GM18519 (cell line): ENCODE data around the gene PABPC3.

Source experiments
- ATAC-seq: cut with Tn5 transposase; IDR thresholded peaks from one replicate; pipeline ENCODE4 v1.9.1; 2021; ENCODE audit warnings: mild to moderate bottlenecking, moderate library complexity; ENCODE audit not compliant: unreplicated experiment, low FRiP score

Gene PABPC3

GRCh38 chr13:25095851-25096453, at the start of gene PABPC3:
Gene PABPC3, plus strand, starts transcription at chr13:25096136. Its CDS starts 63 bp downstream, at chr13:25096199.
- no peak for ATAC-seq

- no peak for ATAC-seq
Measured at GRCh38 chr13:25046274-25046984, 49.5 kb upstream of the PABPC3 start.

- ATAC-seq: no peak
Measured at GRCh38 chr13:25046985-25047511, 48.9 kb upstream of the PABPC3 start.

- no peak for ATAC-seq
Measured at GRCh38 chr13:25051065-25051464, 44.9 kb upstream of the PABPC3 start.

- ATAC-seq: no peak
Measured at GRCh38 chr13:25059166-25059565, 36.8 kb upstream of the PABPC3 start.

GRCh38 chr13:25059958-25060357, 36.0 kb upstream of the PABPC3 start:
- no peak for ATAC-seq

- ATAC-seq: no peak
Measured at GRCh38 chr13:25062479-25062878, 33.5 kb upstream of the PABPC3 start.

- no peak for ATAC-seq
Measured at GRCh38 chr13:25064396-25064795, 31.5 kb upstream of the PABPC3 start.

GRCh38 chr13:25065974-25066770, 29.8 kb upstream of the PABPC3 start:
- ATAC-seq: no peak

- ATAC-seq: no peak
Measured at GRCh38 chr13:25067064-25067463, 28.9 kb upstream of the PABPC3 start.

- ATAC-seq: no peak
Measured at GRCh38 chr13:25068810-25069209, 27.1 kb upstream of the PABPC3 start.

- no peak for ATAC-seq
Measured at GRCh38 chr13:25069236-25069635, 26.7 kb upstream of the PABPC3 start.

- ATAC-seq: no peak
Measured at GRCh38 chr13:25069911-25070310, 26.0 kb upstream of the PABPC3 start.

GRCh38 chr13:25080773-25081172, 15.2 kb upstream of the PABPC3 start:
- ATAC-seq: no peak

GRCh38 chr13:25084096-25084495, 11.8 kb upstream of the PABPC3 start:
- ATAC-seq: no peak

GRCh38 chr13:25085125-25085742, 10.7 kb upstream of the PABPC3 start:
- no peak for ATAC-seq

- no peak for ATAC-seq
Measured at GRCh38 chr13:25088562-25089221, 7.2 kb upstream of the PABPC3 start.

- ATAC-seq: no peak
Measured at GRCh38 chr13:25097426-25097825, 1.5 kb downstream of the PABPC3 start.

- no peak for ATAC-seq
Measured at GRCh38 chr13:25103711-25104110, 7.8 kb downstream of the PABPC3 start.

GRCh38 chr13:25109341-25109740, 13.4 kb downstream of the PABPC3 start:
- ATAC-seq: no peak
